HG02571 (cell line): Measurements from ENCODE around the gene TTC21B.
"Not testable (repeated sequence)": the region's sequence is repeated elsewhere in the genome, so short reads cannot be mapped to it uniquely, and the experiment has no call there.

Experiments
- ATAC-seq: cut with Tn5 transposase; IDR thresholded peaks from one replicate; pipeline ENCODE4 v1.9.1; 2021; ENCODE audit warnings: mild to moderate bottlenecking, moderate library complexity; ENCODE audit not compliant: unreplicated experiment

Gene TTC21B

GRCh38 chr2:165889158-165889557 is 64.4 kb downstream of the TTC21B start:
- ATAC-seq = no peak

- ATAC-seq = no peak
Observed at GRCh38 chr2:165888171-165888570, 65.4 kb downstream of the TTC21B start.

GRCh38 chr2:165886487-165887146 is 67.0 kb downstream of the TTC21B start:
- no peak for ATAC-seq

- peak; percentile 58 for ATAC-seq
Observed at GRCh38 chr2:165877565-165878550, 75.7 kb downstream of the TTC21B start.

- ATAC-seq = no peak
Observed at GRCh38 chr2:165876712-165877111, 76.9 kb downstream of the TTC21B start.

- no peak for ATAC-seq
Observed at GRCh38 chr2:165876269-165876668, 77.3 kb downstream of the TTC21B start.

- peak; percentile 93 for ATAC-seq
Observed at GRCh38 chr2:165874445-165875039, 79.0 kb downstream of the TTC21B start.

- ATAC-seq = no peak
Observed at GRCh38 chr2:165872101-165872791, 81.3 kb downstream of the TTC21B start.

GRCh38 chr2:165871025-165871424 is 82.6 kb downstream of the TTC21B start:
- ATAC-seq = no peak

GRCh38 chr2:165870346-165870745 is 83.2 kb downstream of the TTC21B start:
- no peak for ATAC-seq

- ATAC-seq = no peak
Observed at GRCh38 chr2:165868211-165868610, 85.4 kb downstream of the TTC21B start.

GRCh38 chr2:165864296-165864695 is 89.3 kb downstream of the TTC21B start:
- no peak for ATAC-seq

GRCh38 chr2:165863810-165864261 is 89.7 kb downstream of the TTC21B start:
- ATAC-seq = peak; percentile 50

GRCh38 chr2:165861083-165861482 is 92.5 kb downstream of the TTC21B start:
- ATAC-seq = not testable (repeated sequence)

GRCh38 chr2:165859723-165860122 is 93.9 kb downstream of the TTC21B start:
- not testable (repeated sequence) for ATAC-seq

- ATAC-seq = no peak
Observed at GRCh38 chr2:165857876-165858275, 95.7 kb downstream of the TTC21B start.

- ATAC-seq = no peak
Observed at GRCh38 chr2:165852394-165852793, 101.2 kb downstream of the TTC21B start.

- ATAC-seq = no peak
Observed at GRCh38 chr2:165847001-165847400, 106.6 kb downstream of the TTC21B start.

GRCh38 chr2:165846056-165846455 is 107.5 kb downstream of the TTC21B start:
- no peak for ATAC-seq

GRCh38 chr2:165844216-165844615 is 109.4 kb downstream of the TTC21B start:
- no peak for ATAC-seq

GRCh38 chr2:165843351-165843750 is 110.2 kb downstream of the TTC21B start:
- ATAC-seq = no peak
